A549 (cell line): ENCODE measurements around the gene TEF. TPM values are rescaled to one million over a fixed set of nuclear protein-coding genes. Genes with fewer than 3 reads are reported as not detected.

ENCODE experiments used
- ATAC-seq, 2 experiments: fragments of 200-7000 bp in 1 of 2; fragments of >200 bp in 1 of 2; cut with Nextera tagmentation in 1 of 2; cut with Tn5 transposase in 1 of 2; 3 replicates each; pipeline versions ENCODE4 v1.8.0 to v1.9.1; 2018 to 2020; ENCODE audit warnings: mild to moderate bottlenecking in 1 of 2, moderate library complexity in 1 of 2
- CTCF ChIA-PET: fragments of 300-600 bp; sonication (Branson Sonifier 250); formaldehyde crosslinking; extraction: SDS; loops from one replicate; lab custom pipeline; 2021; ENCODE audit warnings: antibody characterized with exemption, inconsistent platforms; lab: Yijun Ruan, JAX
- POLR2A ChIA-PET: fragments of 350-600 bp; formaldehyde crosslinking; extraction: SDS; loops from one replicate; lab custom pipeline; 2021; ENCODE audit warnings: antibody characterized with exemption, inconsistent platforms; lab: Yijun Ruan, JAX
- DNase-seq, 2 experiments: peaks; one replicate each; pipeline versions ENCODE4 v3.0.0 to v3.0.0-alpha.2; 2011 to 2016; ENCODE audit warnings: low read depth in 1 of 2, low spot score in 1 of 2
- FAIRE-seq: peaks from 2 replicates; lab custom pipeline; 2011; peaks lifted over from hg19 to GRCh38; lab: Jason Lieb, UNC
- H3K27ac ChIP-seq, 2 experiments: fragments of >200 bp; sonication (Bioruptor Twin); formaldehyde crosslinking; 3 replicates each; pipeline ENCODE4 v1.5.1; 2016 to 2017
- H3K4me1 ChIP-seq: fragments of >200 bp; sonication (Bioruptor Twin); formaldehyde crosslinking; 3 replicates; pipeline ENCODE4 v1.6.1; 2016
- H3K4me2 ChIP-seq: fragments of >200 bp; sonication (Bioruptor Twin); formaldehyde crosslinking; 3 replicates; pipeline ENCODE4 v1.6.1; 2016
- H3K4me3 ChIP-seq: fragments of >200 bp; sonication (Bioruptor Twin); formaldehyde crosslinking; 3 replicates; pipeline ENCODE4 v1.5.1; 2016
- H3K9me3 ChIP-seq: fragments of >200 bp; sonication (Bioruptor Twin); formaldehyde crosslinking; 3 replicates; pipeline ENCODE4 v1.6.1; 2016
- BCL3 ChIP-seq: fragments of >200 bp; sonication (Bioruptor Twin); formaldehyde crosslinking; IDR thresholded peaks from 3 replicates; pipeline ENCODE4 v1.6.1; 2016
- EHF ChIP-seq: fragments of 250-450 bp; sonication (Bioruptor Pico); IDR thresholded peaks from 2 replicates; pipeline ENCODE4 v1.5.0; 2020; ENCODE audit warnings: mild to moderate bottlenecking
- FOSB ChIP-seq: fragments of 250-450 bp; sonication (Bioruptor Pico); IDR thresholded peaks from 2 replicates; pipeline ENCODE4 v1.5.0; 2020; ENCODE audit warnings: mild to moderate bottlenecking, moderate library complexity
- FOXS1 ChIP-seq: fragments of 250-450 bp; sonication (Bioruptor Pico); IDR thresholded peaks from 2 replicates; pipeline ENCODE4 v1.5.0; 2020; ENCODE audit warnings: mild to moderate bottlenecking, moderate library complexity
- GATA3 ChIP-seq: IDR thresholded peaks from 2 replicates; pipeline ENCODE4 v1.6.1; 2012; ENCODE audit warnings: borderline replicate concordance
- HES2 ChIP-seq: fragments of >200 bp; sonication (Bioruptor Twin); formaldehyde crosslinking; IDR thresholded peaks from 2 replicates; pipeline ENCODE4 v1.6.1; 2016
- HOXB5 ChIP-seq: fragments of 250-450 bp; sonication (Bioruptor Pico); IDR thresholded peaks from 2 replicates; pipeline ENCODE4 v1.5.0; 2020; ENCODE audit warnings: mild to moderate bottlenecking, moderate library complexity
- NR3C1 ChIP-seq: fragments of >200 bp; sonication (Bioruptor Twin); formaldehyde crosslinking; IDR thresholded peaks from 3 replicates; pipeline ENCODE4 v1.6.1; 2017
- POLR2A ChIP-seq: IDR thresholded peaks from 2 replicates; pipeline ENCODE4 v1.6.1; 2012; ENCODE audit warnings: mild to moderate bottlenecking, low read length
- SMC3 ChIP-seq: fragments of >200 bp; sonication (Bioruptor Twin); formaldehyde crosslinking; IDR thresholded peaks from 3 replicates; pipeline ENCODE4 v1.6.1; 2018; ENCODE audit warnings: inconsistent platforms
- ZFP36 ChIP-seq: fragments of 450-650 bp; IDR thresholded peaks from 2 replicates; pipeline ENCODE4 v1.6.1; 2014; ENCODE audit warnings: borderline replicate concordance; ENCODE audit not compliant: partially characterized antibody
- WGBS: methylation state at CpG from one replicate; pipeline ENCODE4 v1.1.6; 2017; ENCODE audit errors: missing lambda C conversion rate; 5-methylcytosine and 5-hydroxymethylcytosine counted together
- polyA plus RNA-seq, 4 experiments: library from polyadenylated mRNA; depleted of rRNA in 3 of 4; stranded (reverse); fragments of >200 nt; fragmentation: RNase III in 1 of 4; extraction: RNeasy Plus Mini Kit Qiagen cat#74134 plus additional on column Dnase treatment in 1 of 4; gene quantifications; 2 replicates in 3 of 4; 3 replicates in 1 of 4; pipeline ENCODE4 v1.2.3, GENCODE V29; 2011 to 2017
- TF ChIP-seq, protein P1 (sequence below): fragments of 200-600 bp; sonication (generic); IDR thresholded peaks from 2 replicates; pipeline ENCODE4 v1.6.1; 2016; ENCODE audit warnings: antibody characterized with exemption, mild to moderate bottlenecking, moderate library complexity
- TF ChIP-seq, protein P2 (sequence below): fragments of 250-450 bp; sonication (Bioruptor Pico); IDR thresholded peaks from 2 replicates; pipeline ENCODE4 v1.5.0; 2021; ENCODE audit warnings: mild to moderate bottlenecking, moderate library complexity, borderline replicate concordance

TEF gene
- polyA plus RNA-seq, 2 of the 4 experiments (the other 2 are of a cell fraction) = 1.4 to 2.8 TPM

GRCh38 chr22:41417622-41418390, 36.1 kb downstream of the TEF start:
- peaks cover 24% of the 10 kb centered on the region for H3K4me1 ChIP-seq
- H3K4me2 ChIP-seq = peak overlapping the region; percentile 28; the same call in 1 of the 3 replicates
- TF ChIP-seq NR3C1 (no peak), POLR2A (no peak), BCL3 (no peak), HES2 (no peak), SMC3 (no peak), FOSB (CRISPR knock-in tag) (no peak), EHF (no peak), FOXS1 (CRISPR knock-in tag) (no peak), ZFP36 (no peak), HOXB5 (no peak)
- TF ChIP-seq, protein P1, sequence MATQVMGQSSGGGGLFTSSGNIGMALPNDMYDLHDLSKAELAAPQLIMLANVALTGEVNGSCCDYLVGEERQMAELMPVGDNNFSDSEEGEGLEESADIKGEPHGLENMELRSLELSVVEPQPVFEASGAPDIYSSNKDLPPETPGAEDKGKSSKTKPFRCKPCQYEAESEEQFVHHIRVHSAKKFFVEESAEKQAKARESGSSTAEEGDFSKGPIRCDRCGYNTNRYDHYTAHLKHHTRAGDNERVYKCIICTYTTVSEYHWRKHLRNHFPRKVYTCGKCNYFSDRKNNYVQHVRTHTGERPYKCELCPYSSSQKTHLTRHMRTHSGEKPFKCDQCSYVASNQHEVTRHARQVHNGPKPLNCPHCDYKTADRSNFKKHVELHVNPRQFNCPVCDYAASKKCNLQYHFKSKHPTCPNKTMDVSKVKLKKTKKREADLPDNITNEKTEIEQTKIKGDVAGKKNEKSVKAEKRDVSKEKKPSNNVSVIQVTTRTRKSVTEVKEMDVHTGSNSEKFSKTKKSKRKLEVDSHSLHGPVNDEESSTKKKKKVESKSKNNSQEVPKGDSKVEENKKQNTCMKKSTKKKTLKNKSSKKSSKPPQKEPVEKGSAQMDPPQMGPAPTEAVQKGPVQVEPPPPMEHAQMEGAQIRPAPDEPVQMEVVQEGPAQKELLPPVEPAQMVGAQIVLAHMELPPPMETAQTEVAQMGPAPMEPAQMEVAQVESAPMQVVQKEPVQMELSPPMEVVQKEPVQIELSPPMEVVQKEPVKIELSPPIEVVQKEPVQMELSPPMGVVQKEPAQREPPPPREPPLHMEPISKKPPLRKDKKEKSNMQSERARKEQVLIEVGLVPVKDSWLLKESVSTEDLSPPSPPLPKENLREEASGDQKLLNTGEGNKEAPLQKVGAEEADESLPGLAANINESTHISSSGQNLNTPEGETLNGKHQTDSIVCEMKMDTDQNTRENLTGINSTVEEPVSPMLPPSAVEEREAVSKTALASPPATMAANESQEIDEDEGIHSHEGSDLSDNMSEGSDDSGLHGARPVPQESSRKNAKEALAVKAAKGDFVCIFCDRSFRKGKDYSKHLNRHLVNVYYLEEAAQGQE = no peak
- TF ChIP-seq, protein P2, sequence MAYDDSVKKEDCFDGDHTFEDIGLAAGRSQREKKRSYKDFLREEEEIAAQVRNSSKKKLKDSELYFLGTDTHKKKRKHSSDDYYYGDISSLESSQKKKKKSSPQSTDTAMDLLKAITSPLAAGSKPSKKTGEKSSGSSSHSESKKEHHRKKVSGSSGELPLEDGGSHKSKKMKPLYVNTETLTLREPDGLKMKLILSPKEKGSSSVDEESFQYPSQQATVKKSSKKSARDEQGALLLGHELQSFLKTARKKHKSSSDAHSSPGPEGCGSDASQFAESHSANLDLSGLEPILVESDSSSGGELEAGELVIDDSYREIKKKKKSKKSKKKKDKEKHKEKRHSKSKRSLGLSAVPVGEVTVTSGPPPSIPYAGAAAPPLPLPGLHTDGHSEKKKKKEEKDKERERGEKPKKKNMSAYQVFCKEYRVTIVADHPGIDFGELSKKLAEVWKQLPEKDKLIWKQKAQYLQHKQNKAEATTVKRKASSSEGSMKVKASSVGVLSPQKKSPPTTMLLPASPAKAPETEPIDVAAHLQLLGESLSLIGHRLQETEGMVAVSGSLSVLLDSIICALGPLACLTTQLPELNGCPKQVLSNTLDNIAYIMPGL (CRISPR knock-in tag) = no peak
- POLR2A ChIA-PET = no interaction called here
- ATAC-seq (no peak), DNase-seq (peak in 1 of 2 experiments; percentile 22), FAIRE-seq (no peak)
- 67% methylated on average over 13 of the region's 13 CpGs for WGBS
- CTCF ChIA-PET = interaction anchor here (0.8 to 1.7 kb wide), 5 partner anchors 11 to 100 kb away, joined by 3 to 5 read pairs (median 4); no protein-coding TSS in a partner anchor
- peak overlapping the region; percentile 46 to 62; a peak in 3 of 6 replicates for H3K27ac ChIP-seq
- H3K9me3 ChIP-seq = no peaks in the 10 kb centered on the region
- no peak overlapping the region for H3K4me3 ChIP-seq

- 93% methylated on average over 9 of the region's 9 CpGs for WGBS
- FAIRE-seq (no peak), ATAC-seq (no peak), DNase-seq (no peak)
- no peaks in the 10 kb centered on the region for H3K9me3 ChIP-seq
- H3K4me1 ChIP-seq = peaks cover 23% of the 10 kb centered on the region
- ChIA-PET CTCF (interaction anchor here (0.9 to 1.7 kb wide), 4 partner anchors 10 to 99 kb away, joined by 3 to 5 read pairs (median 4); no protein-coding TSS in a partner anchor), POLR2A (no interaction called here)
- H3K4me2 ChIP-seq = no peak overlapping the region
- no peak overlapping the region for H3K4me3 ChIP-seq
- no peak for TF ChIP-seq GATA3
- H3K27ac ChIP-seq = peak overlapping the region in 1 of 2 experiments; percentile 56; a peak in 3 of 6 replicates
These were observed 37.0 kb downstream of the TEF start for GRCh38 chr22:41418717-41419116.
